Calu3 (cell line): Measurements from ENCODE around the gene SNRK. TPM values are rescaled to one million over a fixed set of nuclear protein-coding genes. Genes with fewer than 3 reads are reported as not detected.

ENCODE experiments used
- BruUV-seq: library from RNA; stranded (reverse); fragments of 400-500 nt; replicated peaks from 2 replicates; lab custom pipeline; 2021; lab: Mats Ljungman, UMichigan
- CTCF ChIA-PET: fragments of 300-600 bp; sonication (Branson Sonifier 250); formaldehyde crosslinking; loops from one replicate; lab custom pipeline; 2022; ENCODE audit warnings: antibody characterized with exemption; lab: Charles Lee
- DNase-seq: peaks from one replicate; pipeline ENCODE4 v3.0.0; 2022
- H3K27ac Mint-ChIP-seq: one replicate; pipeline ENCODE4 v1.8.0; 2022; ENCODE audit warnings: mixed read lengths; ENCODE audit not compliant: unreplicated experiment
- H3K27me3 Mint-ChIP-seq: one replicate; pipeline ENCODE4 v1.8.0; 2022; ENCODE audit warnings: mixed read lengths; ENCODE audit not compliant: unreplicated experiment
- H3K36me3 Mint-ChIP-seq: one replicate; pipeline ENCODE4 v1.8.0; 2022; ENCODE audit warnings: mild to moderate bottlenecking, moderate library complexity, mixed read lengths; ENCODE audit not compliant: insufficient read depth, unreplicated experiment
- H3K4me1 Mint-ChIP-seq: one replicate; pipeline ENCODE4 v1.8.0; 2022; ENCODE audit warnings: mild to moderate bottlenecking, low read depth, mixed read lengths; ENCODE audit not compliant: unreplicated experiment
- H3K4me3 Mint-ChIP-seq: one replicate; pipeline ENCODE4 v1.8.0; 2022; ENCODE audit warnings: mild to moderate bottlenecking, low read depth, moderate library complexity, mixed read lengths; ENCODE audit not compliant: unreplicated experiment
- H3K9me3 Mint-ChIP-seq: one replicate; pipeline ENCODE4 v1.8.0; 2022; ENCODE audit warnings: low read depth, mixed read lengths; ENCODE audit not compliant: unreplicated experiment
- CTCF ChIP-seq: fragments of 200-600 bp; IDR thresholded peaks from one replicate; pipeline ENCODE4 v1.8.0; 2022; ENCODE audit warnings: antibody characterized with exemption; ENCODE audit not compliant: unreplicated experiment
- intact Hi-C: fragments of 100-400 bp; cut with micrococcal nuclease; formaldehyde crosslinking; loops from one replicate; pipeline ENCODE4 v1.10.0; 2022; ENCODE audit not compliant: unreplicated experiment
- total RNA-seq: library from RNA; stranded (reverse); gene quantifications from 2 replicates; pipeline ENCODE4 v1.2.3, GENCODE V29; 2022

The SNRK gene
- total RNA-seq, 1 experiment from 2014 or later = 21.0 TPM

GRCh38 chr3:43279082-43279481 lies 7.3 kb upstream of the SNRK start:
- no TSS peak for BruUV-seq
- Mint-ChIP-seq H3K36me3 (no peaks in the 10 kb centered on the region), H3K4me1 (no peaks in the 10 kb centered on the region), H3K9me3 (no peaks in the 10 kb centered on the region), H3K27me3 (no peaks in the 10 kb centered on the region), H3K4me3 (no peak overlapping the region), H3K27ac (no peak overlapping the region)
- TF ChIP-seq CTCF = no peak
- no peak for DNase-seq
- CTCF ChIA-PET = no interaction called here
- intact Hi-C loops = no loop called here

GRCh38 chr3:43279532-43279931 lies 6.8 kb upstream of the SNRK start:
- no peaks in the 10 kb centered on the region for H3K9me3 Mint-ChIP-seq
- no peak for DNase-seq
- no peak overlapping the region for H3K27ac Mint-ChIP-seq
- no peaks in the 10 kb centered on the region for H3K4me1 Mint-ChIP-seq
- no TSS peak for BruUV-seq
- intact Hi-C loops = no loop called here
- H3K36me3 Mint-ChIP-seq = no peaks in the 10 kb centered on the region
- TF ChIP-seq CTCF = no peak
- CTCF ChIA-PET = no interaction called here
- H3K4me3 Mint-ChIP-seq = no peak overlapping the region
- H3K27me3 Mint-ChIP-seq = no peaks in the 10 kb centered on the region

GRCh38 chr3:43281020-43281419 lies 5.3 kb upstream of the SNRK start:
- no TSS peak for BruUV-seq
- intact Hi-C loops = no loop called here
- Mint-ChIP-seq H3K4me1 (no peaks in the 10 kb centered on the region), H3K4me3 (no peak overlapping the region), H3K36me3 (peaks cover 5% of the 10 kb centered on the region), H3K9me3 (no peaks in the 10 kb centered on the region), H3K27ac (no peak overlapping the region), H3K27me3 (no peaks in the 10 kb centered on the region)
- no peak for DNase-seq
- TF ChIP-seq CTCF = no peak
- CTCF ChIA-PET = no interaction called here

- no peak for DNase-seq
- Mint-ChIP-seq H3K4me3 (no peak overlapping the region), H3K9me3 (no peaks in the 10 kb centered on the region), H3K27me3 (no peaks in the 10 kb centered on the region), H3K4me1 (peaks cover 9% of the 10 kb centered on the region), H3K36me3 (peaks cover 15% of the 10 kb centered on the region), H3K27ac (no peak overlapping the region)
- CTCF ChIA-PET = no interaction called here
- BruUV-seq = no TSS peak
- no peak for TF ChIP-seq CTCF
- intact Hi-C loops = no loop called here
Measured at GRCh38 chr3:43284171-43284570, 2.2 kb upstream of the SNRK start.
